Putamen (tissue), 1 donor: Measurements from ENCODE around the gene PPARD.
"Not testable (repeated sequence)": the region's sequence is repeated elsewhere in the genome, so short reads cannot be mapped to it uniquely, and the experiment has no call there.

ENCODE experiments used
- DNase-seq: peaks from one replicate; pipeline ENCODE4 v3.0.0-alpha.2; 2016; ENCODE audit warnings: low spot score

PPARD gene

DNA sequence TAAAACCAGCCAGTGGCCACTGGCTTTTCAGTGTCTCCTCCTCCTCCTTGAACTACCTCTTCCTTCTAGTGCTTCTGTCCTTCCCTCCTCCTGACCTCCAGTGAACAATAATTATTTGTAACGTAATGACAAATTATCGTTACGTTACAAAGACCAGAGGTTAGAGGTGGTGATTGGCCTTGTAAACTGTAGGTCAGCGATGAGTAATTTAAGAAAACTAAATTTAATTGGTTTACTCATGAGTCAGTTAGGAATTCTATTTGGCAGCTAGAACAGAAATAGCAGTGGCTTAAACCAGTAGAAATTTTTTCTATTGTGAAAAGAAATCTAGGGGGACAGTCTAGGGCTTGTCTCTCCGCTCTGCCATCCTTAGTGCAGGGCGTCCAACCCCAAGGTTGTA lies 38.8 kb downstream of the PPARD start:
- no peak for DNase-seq

DNA sequence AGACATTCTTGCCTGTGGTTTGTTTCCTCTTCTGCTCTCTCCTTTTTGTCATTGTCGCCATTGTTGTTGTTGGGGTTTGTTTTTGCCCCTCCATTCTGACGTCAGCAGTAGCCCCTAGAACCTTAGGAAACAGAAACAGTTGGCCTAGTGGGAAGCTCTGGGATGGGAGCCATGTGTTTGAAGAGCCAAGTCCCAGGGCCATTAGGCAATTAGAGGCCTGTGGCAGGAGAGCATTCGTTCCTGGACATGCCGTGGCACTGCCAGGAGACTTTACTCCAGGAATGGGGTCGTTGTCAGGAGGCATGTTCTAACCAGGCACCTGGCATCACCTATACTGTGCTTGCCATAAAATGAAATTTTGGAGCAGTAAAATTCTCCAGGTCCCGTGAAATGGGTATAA lies 39.7 kb downstream of the PPARD start:
- no peak for DNase-seq

DNA sequence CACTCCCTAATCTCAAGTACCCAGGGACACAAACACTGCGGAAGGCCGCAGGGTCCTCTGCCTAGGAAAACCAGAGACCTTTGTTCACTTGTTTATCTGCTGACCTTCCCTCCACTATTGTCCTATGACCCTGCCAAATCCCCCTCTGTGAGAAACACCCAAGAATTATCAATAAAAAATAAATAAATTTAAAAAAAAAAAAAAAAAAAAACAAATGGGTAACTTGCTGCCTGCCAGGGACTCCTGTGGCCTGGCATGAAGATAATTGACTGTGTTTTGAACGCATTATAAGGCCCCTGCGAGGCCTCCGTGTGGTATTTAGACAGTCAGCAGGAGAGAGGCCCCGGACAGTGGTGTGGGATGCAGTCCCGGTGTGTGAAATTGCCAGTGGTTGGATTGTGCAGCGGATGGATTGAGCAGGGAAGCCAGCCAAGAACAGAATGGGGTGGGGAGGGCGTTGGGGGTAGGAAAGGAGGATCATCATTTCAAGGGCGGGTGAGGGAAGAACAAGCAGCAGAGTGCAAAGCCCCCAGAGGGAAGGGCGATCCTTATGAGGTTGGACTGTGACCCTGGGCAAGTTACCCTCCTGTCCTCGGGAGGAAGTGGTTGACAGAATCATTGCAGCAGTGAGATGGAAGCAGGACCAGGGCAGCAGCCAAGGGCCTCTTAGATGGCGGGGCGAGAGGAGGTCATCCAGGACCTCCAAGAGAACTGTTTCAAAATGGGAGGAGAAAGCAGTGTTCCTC lies 43.3 kb downstream of the PPARD start:
- no peak for DNase-seq

DNA sequence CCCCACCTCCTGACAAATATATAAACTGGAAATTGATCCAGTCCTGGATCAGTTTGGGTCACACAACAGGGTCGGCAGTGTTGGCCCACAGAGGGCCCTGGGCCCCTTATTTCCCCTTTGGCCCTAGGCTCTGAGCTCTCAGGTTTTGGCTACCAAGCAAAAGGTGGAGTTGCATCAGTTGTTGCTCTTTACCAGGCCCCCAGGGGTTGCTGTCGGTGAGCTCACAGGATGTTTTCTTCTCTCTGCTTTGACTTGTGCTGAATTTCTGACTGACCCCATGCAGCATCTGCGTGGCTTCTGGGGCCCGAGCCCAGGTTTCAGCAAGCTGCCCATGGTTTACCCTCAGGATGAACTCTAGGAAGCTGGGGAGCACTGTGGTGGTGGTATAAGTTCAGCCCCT lies 44.6 kb downstream of the PPARD start:
- DNase-seq = no peak

DNA sequence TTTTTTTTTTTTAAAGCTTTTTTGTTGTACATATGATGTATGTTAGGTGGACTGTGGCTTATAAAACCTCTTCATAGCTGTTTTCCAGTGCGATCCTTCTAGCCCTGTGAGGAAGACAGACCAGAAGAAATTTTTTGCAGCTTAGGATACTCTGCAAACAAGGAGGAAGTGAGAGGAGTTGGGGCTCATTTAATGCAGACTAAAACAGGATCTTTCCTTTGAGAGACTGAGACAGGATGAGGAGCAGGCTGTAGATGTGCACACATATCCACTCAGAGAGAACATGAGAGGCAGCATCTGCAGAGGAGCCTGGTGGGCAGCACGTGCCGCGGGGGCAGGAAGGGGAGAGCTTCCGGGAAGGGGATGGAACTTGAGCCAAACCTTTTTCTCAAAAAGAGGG lies 45.7 kb downstream of the PPARD start:
- no peak for DNase-seq

DNA sequence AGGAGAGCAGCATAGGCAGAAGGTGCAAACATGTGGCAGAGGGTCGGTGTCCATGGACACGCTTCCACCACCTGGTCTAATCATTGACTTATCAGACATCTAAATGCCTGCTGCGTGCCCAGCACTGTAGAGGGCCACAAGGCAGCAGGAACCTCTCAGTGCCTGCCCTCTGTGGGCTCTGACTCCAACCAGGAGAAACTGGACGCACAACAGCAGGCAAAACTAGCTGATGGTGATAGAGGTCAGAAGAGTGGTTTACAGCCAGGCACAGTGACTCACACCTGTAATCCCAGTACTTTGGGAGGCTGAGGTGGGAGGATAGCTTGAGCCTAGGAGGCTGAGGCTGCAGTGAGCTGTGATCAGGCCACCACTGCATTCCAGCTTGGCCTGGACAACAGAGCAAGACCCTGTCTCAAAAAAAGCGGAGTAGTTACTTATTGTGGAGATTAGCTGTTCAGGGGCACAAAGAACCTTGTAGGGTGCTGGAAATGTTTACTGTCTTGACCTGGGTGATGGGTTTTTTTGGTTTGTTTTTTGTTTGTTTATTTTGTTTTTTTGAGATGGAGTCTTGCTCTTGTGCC lies 46.5 kb downstream of the PPARD start:
- no peak for DNase-seq

DNA sequence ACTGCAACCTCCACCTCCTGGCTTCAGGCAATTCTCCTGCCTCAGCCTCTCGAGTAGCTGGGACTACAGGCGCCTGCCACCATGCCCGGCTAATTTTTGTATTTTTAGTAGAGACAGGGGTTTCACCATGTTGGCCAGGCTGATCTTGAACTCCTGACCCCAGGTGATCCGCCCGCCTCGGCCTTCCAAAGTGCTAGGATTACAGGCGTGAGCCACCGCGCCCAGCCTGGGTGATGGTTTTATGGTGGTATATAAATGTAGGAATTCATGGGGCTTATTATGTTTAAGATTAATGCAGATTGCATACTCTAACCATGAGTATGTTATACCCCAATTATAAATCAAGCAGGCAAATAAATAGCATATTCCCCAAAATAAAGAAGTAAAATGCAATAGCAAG lies 47.0 kb downstream of the PPARD start:
- not testable (repeated sequence) for DNase-seq

DNA sequence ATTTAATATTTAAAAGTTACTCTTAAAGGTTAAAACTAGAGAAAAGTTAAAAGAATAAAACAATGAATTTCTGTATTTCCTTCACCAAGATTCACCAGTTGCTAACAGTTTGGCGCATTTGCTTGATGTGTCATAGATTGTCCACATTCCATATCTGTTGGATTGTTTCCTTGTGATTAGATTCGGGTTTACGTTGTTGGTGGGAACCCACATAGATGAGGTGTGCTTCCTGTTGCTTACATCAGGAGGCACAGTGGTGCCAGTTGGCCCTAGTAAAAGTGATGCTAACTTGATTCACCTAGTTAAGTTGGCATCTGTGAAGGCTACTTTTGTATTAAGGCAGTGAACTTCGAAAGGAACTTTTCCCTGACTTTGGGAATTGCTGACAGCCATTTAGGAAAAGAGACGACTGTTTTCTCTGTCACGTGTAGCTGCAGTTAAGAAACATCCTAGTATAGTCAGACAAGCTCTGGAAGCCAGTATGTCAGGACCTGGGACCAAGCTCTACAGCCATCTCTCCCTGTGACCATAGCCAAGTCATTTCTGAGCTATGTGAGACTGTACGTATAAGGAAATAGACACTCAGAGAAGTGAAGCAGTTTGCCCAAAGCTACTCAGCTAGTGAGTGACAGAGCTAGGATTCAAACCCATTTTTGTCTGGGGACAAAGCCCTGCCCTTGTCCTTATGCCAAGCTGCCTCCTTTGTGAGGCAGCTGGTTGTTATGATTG lies 49.0 kb downstream of the PPARD start:
- no peak for DNase-seq

DNA sequence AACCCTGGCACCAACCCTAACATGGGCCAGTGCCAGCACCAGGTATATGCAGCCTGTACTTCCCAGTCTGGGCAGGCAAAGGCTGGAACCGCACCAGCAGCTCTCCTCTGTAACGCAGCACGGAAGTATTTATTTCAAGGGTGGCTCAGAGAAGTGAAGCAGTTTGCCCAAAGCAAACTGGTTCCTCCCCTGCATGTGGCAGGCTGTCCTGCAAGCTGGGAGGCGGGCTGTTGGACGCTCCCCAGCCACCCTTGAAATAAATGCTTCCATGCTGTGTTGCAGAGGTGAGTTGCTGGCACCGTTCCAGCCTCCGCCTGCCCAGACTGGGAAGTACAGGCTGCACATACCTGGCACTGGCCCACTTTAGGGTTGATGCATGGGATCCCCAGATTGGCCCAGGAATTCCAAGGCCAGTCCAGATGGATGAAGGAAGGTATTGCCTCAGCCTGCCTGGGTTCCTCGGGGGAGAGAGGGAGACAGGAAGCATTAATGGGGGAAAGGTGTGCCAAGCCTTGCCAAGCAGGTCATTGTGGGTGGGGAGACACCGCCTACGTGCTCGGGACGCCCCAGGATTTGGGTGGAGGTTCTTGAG lies 49.8 kb downstream of the PPARD start:
- no peak for DNase-seq

DNA sequence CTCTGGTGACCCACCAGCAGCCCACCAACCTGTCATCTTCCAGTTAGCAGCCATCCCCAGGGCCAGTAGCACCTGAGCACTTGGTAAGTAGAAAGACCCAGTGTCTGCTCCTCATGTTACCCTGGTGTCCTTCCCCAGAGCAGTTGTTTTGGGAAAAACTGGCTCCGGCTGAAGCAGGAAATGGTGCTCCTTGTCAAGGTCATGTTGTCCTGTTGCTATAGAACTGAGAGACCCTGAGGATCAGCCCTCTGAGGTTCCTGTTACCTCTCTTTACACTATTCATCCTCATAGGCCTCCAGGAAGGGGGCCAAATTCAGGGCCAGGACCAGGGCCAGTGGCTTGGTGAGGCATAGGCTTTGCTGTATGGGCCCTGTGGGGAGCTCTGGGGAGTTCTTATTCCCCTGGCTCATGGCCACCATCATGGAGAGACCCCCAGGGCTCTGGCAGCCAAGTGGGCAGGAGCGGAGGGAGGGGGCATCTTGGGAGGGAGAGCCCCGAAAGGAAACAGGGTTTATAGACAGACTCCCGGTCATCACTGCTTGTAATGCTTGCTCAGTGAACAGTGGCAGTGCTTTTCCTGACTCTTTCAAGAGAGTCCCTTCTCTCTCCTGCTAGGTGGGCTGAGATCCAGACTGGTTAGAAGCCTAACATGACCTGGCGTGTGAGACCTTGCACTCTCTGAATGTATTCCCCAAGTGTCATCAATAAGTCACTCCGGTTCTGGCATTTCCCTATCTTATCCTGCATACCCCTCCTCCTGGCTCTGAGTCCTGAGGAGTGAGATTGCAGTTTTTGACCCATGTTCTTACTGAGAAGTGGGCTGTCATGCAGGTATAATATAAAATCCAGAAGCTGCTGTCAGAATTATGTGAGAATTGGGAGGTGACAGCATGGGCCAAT lies 50.7 kb downstream of the PPARD start:
- DNase-seq = no peak

DNA sequence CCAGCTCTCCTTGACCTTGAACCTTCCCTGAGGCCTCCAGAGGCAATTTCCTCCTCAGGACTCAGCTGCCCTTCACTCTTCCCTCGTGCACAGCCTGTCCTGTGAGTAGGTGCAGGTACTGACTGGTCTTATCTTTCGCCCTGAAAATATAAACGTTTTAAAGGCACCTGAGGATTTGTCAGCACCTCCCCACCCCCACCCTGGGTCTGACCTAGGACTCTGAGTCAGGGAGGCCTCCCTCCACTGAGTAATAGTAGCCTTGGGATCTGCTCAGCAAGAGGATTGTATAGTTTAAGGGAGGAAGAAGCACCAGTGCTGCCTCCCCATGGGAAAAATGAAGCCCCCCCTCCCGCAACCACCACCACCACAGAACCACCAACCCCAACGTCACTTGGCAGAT lies 54.6 kb downstream of the PPARD start:
- DNase-seq = no peak

DNA sequence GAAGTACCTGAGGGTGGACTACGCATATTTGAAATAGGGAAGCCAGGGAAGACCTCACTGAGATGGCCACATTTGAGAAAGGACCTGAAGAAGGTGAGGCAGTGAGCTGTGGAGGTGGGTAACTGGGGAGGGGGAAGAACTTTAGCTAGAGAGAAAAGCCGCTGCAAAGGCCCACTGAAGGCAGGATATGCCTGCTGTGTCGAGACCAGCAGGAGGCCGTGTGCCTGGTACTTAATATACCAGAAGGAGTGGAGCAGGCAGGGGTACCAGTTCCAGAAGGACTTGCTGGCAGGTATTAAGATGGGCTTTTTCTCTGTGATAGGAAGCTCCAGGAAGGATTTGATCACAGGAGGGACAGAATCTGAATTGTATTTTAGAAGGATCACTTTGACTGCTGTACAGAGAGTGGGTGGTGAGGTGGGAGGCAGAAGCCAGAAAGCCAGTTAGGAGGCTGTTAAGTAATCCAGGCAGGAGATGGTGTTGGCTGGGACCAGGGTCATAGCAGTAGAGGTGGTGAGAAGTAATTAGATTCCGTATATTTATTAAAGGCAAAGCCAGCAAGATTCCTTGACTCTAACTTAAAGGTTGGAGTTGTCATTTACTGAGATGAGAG lies 55.6 kb downstream of the PPARD start:
- DNase-seq = no peak

DNA sequence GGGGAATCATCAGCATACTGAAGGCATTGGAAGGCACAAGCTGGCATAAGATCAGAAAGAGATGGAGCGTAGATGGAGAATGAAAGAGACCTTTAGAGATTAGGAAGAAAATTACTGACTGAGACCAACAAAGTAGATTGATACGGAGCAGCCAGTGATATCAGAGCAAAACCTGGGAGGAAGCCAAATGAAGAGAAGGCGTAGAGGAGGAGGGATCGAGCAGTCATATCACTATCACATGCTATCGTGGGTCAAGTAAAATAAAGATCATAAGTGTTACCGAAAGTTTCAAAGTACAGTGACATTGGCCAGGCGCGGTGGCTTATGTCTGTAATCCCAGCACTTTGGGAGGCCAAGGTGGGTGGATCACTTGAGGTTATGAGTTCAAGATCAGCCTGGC lies 56.2 kb downstream of the PPARD start:
- DNase-seq = no peak

DNA sequence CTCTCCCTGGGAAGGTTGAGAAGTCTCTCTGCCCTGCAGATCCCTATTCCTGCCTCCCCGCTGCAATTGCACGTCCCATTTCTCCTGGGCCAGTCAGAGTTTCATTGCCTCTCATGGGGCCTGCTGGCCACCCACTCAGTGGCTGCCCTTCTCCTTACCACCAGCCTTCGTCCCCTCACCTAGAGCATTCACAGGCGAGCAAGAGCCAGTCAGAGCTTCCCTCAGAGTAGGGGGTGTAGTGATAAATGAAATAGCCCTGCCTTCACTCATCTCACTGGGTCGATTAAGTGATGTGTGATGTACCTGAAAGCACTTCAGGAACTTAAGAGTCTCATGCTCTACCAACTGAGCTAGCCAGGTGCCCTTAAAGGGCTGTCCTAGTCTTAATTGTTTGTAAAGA lies 57.8 kb downstream of the PPARD start:
- no peak for DNase-seq

DNA sequence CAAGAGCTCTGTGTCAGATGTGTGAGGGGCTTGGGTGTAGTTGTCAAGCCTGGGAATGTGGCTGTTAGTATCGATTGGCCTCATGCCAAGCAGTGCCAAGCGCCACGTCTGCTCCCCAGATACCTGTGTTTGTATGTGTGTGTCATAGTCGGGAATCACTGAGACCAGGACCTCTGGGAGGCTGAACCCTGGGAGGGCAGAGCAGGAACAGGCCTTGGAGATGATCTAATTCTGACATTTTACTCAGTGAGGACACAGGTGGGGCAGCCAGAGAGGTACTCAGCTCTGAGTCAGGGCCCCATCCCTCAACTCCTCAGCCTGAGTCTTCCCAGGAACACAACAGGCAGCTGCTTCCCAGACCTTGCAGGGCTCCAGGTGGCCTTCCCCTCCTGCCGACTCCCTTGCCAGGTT lies 58.5 kb downstream of the PPARD start:
- no peak for DNase-seq

DNA sequence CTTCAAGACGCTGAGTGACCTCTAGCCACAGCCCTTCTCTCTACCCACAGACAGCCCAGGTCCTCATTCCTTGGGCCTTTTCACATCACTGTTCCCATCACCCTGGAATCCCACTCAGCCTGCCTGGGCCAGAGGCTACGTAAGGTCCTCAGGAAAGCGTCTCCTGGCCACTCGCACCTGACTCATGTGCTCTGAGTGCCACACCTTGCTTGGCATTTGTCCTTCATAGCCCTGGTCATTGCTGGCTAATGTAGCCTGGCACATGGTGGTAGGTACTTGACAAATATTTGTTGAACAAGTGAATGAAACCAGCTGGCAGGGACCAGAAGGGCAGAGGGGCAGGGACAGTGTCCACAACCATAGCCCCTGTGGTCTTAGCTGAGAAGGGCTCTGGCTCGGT lies 59.2 kb downstream of the PPARD start:
- DNase-seq = no peak

DNA sequence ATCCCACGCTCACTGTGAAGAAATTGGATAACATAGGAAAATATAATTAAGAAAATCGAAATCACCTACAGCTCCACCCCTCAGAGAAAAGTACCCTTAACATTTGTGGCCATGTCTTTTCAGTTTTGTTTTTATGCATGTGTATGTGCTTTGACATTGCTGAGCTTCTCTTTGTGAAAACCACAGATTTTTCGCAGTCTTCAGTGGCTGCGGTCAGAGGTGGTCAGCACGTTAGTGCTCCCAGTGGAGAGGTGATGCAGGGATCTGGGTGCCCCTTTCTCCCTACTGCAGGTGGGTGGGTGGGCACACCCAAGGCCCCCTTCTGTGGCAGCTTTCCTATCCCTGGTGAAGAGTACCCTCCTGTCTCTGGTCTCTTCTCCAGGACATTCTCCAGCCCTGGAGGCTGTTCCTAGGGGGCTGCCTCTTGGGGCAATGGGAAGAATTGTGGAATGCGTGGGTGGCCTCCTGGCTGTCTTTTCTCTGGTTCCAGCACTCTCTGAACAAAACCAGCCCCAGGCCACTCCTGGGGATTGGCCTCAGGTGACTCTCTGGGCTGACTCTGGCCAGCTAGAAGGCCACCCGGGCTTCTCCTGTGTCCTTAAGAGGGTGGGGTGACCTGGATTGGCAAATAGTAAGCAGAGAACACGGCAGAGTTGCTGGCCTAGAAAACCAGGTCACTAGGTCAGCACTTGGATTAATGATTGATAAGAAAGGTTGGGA lies 59.9 kb downstream of the PPARD start:
- no peak for DNase-seq

DNA sequence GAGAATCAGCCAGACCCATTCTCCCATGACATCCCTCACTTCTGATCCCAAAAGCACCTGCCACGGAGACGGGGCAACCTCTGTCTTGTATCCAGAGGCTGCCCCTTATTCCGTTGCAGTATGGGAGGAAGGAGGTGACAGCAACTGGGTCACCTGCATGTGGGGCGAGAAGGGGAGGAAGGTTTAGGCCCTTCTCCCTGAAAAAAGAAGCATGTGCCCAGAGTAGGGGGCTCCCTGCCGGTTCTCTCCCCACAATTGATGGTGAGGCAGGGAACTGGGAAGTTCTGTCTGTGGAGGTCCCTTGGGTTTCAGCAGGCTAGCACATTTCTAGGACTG lies 60.5 kb downstream of the PPARD start:
- no peak for DNase-seq

DNA sequence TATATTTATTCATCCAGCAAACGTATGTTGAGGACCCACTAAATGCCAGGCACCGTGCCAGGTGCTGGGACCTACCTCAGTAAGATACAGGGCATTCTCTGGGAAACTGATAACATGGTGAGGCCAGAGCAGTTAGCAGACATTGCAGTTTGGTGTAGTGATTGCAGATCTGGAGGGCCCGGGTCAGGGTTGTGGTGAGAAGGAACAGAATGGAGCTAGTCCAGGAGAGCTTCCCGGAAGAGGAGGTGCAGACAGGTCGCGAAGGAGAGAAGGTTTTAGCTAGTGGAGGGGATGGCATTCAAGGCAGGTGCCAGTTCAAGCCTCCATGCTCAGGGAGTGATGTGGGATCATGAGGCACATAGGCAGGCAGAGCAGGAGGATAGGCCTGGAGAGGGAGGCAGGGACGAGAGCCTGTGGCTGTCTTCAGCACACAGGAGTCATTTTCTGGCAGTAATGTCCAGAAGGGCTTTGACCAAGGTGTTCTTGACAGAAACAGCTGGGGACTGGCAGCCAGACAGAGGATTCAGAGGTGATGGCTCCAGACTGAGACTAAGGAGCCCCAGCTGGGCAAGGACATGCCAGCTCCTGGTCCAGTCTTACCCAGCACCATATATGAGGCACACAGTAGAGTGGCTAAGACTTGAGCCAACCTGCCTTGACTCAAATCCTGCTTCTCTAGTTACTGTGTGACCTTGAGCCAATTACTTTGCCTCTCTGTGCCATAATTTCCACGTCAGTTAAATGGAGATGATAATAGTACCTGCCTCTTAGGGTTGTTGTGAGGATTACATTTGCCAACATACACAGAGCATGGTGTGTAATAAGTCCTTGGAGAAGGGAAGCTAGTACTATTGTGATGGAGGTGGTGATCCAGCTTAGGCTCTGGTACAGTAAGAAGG lies 61.4 kb downstream of the PPARD start:
- DNase-seq = no peak
